HG02623 (cell line): Measurements from ENCODE around the gene SART3.

Experiments
- ATAC-seq: cut with Tn5 transposase; IDR thresholded peaks from one replicate; pipeline ENCODE4 v1.9.1; 2021; ENCODE audit warnings: moderate library complexity; ENCODE audit not compliant: unreplicated experiment

Gene SART3

GRCh38 chr12:108560752-108561719 lies at the start of gene SART3:
SART3 (minus strand) TSS chr12:108561173; CDS start chr12:108561154, 19 bp downstream.
- ATAC-seq: peak; percentile 28

DNA sequence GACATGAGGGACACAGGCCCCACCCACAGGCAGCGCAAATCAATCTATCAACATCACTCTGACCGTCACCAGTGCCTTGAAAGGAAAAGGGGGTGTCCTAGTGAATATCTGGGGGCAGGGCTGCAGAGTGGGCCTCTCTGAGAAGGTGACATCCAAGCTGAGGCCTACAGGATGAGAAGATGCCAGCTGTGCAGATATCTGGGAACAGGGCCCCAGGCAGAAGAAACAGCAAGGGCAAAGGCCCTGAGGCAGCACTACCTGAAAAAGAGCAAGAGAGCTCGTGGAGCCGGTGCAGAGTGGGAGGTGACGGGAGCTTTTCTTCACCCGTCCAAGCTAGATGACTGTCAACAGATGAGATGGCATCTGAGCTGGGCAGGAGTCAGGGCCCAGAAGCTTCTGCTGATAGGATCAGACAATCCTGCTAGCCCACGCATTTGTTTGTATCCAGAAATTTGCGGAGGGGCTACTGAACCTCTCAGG lies 49.4 kb upstream of the SART3 start:
- ATAC-seq: no peak

DNA sequence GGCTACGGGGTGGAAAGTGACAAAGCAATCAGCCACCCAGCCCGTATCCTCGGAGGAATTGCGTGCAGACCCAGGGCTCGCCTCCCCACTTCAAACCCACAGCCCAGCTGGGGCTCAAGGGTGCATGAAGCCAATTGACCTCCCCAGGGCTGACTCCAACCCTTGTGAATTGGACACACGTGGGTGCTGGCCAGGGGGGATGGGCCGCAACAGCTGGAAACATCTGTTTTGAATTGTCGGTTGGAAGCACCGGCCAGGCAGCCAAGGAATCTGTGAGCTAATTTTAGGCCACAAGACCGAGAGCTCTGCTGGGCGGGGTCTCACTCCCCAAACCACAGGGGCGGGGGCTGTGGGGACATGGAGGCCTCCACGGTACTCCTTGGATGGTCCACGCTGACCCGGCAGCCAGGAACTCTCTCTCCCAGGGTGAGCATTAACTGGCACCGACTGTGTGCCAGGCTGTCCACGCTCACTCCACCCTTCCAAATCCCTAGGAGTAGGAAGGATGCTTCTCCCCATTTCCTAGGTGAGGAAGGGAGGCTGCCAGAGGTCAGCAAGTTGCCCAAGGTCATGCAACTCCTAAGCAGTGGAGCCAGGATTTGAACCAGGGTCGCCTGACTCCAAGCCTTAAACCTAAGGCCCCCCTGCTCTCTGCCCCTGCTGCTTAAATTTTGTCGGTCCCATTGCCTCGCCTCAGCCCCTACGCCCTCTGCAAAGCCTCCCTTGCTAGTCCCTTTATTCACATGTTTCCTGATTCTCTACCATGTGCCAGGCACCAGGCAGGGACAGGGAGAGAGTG lies 48.8 kb upstream of the SART3 start:
- no peak for ATAC-seq

- no peak for ATAC-seq
Observed at GRCh38 chr12:108608616-108609015, 47.6 kb upstream of the SART3 start.

- ATAC-seq: no peak
Observed at GRCh38 chr12:108607981-108608600, 47.1 kb upstream of the SART3 start.

GRCh38 chr12:108606492-108606891 lies 45.5 kb upstream of the SART3 start:
- ATAC-seq: no peak

- ATAC-seq: no peak
Observed at GRCh38 chr12:108605690-108606406, 44.9 kb upstream of the SART3 start.

DNA sequence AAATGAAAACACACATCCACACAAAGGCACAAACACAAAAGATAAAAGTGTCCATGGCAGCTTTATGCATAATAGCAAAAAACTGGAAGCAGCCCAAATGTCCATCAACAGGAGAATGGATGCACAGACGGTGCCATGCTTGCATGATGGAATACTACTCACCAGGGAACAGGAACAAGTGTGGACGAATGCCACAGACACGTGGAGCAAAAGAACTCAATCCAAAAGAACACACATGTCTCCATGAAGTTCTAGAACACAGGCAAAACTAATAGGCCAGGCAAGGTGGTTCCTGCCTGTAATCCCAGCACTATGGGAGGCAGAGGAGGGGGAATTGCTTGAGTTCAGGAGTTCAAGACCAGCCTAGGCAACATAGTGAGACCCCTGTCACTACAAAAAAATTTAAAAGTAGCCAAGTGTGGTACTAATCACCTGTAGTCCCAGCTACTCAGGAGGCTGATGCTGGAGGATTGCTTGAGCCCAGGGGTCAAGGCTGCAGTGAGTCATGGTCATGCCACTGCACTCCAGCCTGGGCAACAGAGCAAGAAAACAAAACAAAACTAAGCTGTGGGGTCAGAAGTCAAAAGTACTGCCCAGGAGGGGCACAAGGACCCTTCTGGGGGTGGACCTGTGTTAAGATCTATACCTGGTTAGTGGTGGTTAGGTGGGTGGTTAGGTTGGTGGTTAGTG lies 44.2 kb upstream of the SART3 start:
- no peak for ATAC-seq

DNA sequence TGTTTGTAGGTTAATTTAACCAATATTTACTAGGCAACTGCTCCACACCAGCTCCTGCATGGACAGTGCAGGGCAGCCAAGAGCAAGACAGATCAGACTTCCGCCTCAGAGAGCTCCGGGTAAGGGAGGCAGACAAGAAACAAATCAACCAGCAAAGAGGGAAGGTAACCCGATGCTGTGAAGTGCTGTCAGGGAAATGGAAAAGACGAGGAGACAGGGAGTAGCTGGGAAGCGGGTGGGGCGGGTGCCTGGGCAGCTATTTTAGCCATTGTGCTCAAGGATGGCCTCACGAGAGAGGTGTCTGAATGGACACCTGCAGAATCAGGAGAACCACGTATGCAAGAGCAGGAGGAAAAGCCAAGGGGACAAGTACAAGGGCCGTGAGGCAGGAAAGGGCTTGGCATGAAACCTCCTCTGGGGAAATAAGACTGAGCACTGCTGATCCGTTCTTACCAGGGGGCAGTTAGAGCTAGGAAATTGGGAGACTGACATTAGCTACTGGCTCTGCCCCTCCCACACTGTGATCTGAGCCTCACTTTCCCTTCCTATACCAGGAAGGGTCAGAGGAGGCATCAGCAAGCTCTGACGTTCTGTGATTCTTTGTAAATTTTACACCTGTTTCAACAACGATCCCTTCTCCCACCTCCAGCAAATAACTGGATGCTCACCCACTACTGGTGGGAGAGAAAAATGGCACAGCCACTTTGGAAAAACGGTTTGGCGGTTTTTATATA lies 43.4 kb upstream of the SART3 start:
- ATAC-seq: no peak

DNA sequence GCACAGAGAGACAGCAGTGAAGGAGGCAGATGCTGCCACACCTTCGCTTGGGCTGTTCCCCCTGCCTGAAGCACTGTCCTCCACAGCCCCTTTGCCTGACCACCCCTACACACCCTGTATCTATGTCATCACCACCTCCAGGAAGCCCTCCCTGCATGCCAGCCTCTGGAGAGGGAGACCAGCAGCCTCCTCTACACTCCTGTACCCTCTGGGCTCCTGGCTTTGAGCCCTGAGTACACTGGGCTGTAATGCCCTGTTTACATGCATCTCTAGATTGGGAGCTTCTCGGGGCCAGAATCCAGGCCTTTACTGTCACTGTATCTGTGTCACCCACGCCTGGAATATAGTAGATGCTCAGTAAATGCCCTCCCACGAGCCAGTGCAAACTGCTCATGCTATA lies 42.8 kb upstream of the SART3 start:
- ATAC-seq: no peak

DNA sequence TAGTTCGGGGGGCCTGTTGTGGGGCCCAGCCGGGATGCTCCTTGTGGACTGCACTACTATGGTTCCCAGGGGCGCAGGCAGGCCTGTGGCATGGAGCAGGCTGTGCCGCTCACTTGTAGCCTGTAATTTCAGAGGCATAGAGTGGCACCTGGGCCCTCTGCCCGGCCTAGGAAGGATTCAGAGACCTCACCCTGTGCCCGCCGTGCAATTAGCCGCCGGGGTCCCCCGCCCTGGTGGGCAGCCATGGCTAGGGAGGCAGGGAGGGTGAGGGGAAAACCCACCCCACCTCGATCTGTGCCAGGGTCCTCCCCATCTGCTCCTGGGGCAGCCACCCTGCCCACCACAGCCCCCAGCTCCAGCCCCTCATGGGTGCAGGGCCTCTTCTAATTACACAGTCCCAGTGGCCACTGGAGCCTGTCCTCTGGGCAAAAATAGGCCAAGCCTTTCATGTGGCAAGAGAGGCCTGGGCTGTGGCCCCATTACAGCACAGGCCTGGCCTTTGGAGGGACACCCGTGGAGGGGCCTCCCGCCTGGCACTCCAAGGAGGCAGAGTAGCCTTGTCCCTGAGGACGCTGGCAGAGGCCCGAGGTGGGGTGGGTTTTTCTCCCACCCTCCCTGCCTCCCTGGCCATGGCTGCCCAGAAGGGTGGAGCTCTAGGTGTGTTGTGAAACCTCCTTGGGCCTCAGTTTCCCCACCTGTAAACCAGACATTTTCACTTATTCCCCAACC lies 42.2 kb upstream of the SART3 start:
- no peak for ATAC-seq

- no peak for ATAC-seq
Observed at GRCh38 chr12:108602209-108602705, 41.3 kb upstream of the SART3 start.

GRCh38 chr12:108600702-108601007 lies 39.7 kb upstream of the SART3 start:
- no peak for ATAC-seq

GRCh38 chr12:108599948-108600701 lies 39.2 kb upstream of the SART3 start:
- no peak for ATAC-seq

DNA sequence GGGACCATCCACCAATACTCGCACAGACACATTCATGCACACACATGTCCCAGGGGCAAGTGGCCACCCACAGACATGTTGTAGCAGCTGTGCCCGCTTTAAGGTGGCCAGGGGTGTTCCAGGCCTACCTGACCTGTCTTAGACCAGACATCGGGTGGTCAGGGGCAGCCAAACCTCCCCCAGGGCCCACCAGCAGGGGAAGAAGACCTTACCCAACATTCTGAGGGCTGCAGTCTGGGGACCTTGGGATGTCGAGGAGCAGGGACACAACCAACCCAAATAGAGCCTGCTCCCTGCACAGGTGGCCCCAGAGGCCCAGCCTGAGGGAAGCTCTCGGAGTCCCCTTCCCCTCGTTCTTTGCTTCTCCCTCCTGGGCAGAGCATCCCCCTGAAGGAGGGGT lies 38.6 kb upstream of the SART3 start:
- no peak for ATAC-seq

DNA sequence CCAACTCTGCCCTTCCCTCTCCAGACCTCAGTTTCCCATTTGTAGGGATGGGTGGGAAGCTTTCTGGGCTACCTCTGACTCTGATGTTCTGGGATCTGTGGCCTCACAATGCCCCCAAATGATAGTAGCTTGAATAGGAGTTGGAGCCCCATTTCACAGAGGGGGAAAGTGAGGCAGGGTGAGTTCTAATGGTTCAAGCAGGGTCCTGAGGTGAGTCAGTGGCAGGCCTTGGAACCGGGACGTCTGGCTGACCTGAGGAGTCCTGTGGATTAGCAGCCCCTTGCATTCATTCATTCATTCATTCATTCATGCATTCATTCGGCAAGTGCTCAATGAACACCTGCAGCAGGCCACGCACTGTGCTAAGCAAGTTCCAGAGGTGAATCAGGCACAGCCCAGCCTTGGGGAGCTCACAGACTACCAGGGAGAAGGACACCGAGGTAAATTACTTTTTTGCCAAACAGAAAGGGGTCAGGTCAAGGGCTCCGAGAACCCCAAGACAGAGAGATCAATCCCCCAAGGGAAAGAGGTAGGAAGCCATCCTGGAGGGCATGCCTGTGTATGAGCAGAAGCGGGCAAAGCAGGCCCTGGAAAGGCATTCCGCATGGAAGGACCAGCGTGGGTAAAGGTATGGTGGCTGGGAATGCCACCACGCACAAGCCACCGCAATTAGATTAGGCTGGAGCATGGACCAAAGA lies 37.7 kb upstream of the SART3 start:
- ATAC-seq: no peak
